ENCODE data around the gene CD81. TPM values are rescaled to one million over a fixed set of nuclear protein-coding genes. Genes with fewer than 3 reads are reported as not detected.
"Not testable (repeated sequence)": the region's sequence is repeated elsewhere in the genome, so short reads cannot be mapped to it uniquely, and the experiment has no call there.

The CD81 gene
- total and polyA plus RNA-seq, 7 donors = 75.9 to 155 (median 112) TPM

DNA sequence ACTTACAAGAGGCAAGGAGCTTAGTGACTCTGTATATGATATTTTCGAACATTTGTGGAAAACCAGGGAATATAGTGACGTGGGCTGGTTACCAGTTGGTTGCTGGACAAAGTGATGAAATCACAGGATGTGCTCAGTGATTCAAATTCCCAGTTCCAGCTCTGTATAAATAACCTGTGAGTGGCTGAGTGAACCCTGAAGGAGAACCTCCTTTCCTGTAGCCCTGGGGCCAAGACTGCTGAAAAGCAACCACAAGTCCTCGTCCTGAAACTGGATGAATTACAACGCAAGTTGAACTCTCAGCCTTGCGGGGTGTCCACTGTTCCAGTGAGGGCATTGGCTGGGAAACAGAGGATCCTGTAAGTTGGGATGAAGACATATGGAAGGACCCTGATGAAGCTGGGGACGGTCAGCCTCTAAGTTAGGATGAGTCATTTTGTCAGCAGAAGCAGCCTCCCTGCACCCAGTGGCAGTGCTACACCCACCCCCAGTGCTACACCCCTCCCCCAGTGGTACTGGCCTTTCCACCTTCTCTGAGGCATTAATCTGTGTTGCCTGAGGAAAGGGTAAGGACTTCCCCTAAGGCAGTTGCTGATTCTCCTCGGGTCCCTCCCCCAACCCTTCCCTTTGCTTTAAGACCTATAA lies 22.0 kb upstream of the CD81 start:
- H3K27ac ChIP-seq = no peak overlapping the region

DNA sequence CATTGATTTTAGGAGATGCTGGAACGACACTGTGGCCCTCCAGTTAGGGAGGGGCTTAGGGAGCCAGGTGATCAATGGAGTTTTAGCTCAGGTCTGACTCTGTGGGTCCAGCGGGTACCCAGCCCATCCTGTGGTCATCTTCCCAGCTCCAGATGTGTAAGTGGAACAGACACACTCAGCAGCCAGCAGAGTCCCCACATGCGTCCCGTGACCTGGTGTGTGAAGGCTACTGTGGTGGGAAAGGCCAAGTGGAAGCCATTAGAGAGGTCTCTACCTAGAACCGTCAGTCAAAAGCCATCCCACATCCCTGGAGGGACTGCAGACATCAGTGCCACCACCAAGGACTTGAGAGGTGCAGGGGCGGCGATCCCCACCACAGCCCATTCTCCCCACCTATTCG lies 19.9 kb upstream of the CD81 start:
- DNase-seq = no peak
- no peak for ATAC-seq
- no peak overlapping the region for H3K27ac ChIP-seq
- intact Hi-C loops (cut with DNase I) = no loop called here
- H3K36me3 ChIP-seq (ENCODE audit: insufficient read depth in 1 of 2, low read depth in 1 of 2) = no peaks in the 10 kb centered on the region
- no peaks in the 10 kb centered on the region for H3K9me3 ChIP-seq
- 75 to 83% (median 82%) methylated on average over 5 to 8 of the region's 8 CpGs for WGBS, 3 donors
- TF ChIP-seq, protein P1, sequence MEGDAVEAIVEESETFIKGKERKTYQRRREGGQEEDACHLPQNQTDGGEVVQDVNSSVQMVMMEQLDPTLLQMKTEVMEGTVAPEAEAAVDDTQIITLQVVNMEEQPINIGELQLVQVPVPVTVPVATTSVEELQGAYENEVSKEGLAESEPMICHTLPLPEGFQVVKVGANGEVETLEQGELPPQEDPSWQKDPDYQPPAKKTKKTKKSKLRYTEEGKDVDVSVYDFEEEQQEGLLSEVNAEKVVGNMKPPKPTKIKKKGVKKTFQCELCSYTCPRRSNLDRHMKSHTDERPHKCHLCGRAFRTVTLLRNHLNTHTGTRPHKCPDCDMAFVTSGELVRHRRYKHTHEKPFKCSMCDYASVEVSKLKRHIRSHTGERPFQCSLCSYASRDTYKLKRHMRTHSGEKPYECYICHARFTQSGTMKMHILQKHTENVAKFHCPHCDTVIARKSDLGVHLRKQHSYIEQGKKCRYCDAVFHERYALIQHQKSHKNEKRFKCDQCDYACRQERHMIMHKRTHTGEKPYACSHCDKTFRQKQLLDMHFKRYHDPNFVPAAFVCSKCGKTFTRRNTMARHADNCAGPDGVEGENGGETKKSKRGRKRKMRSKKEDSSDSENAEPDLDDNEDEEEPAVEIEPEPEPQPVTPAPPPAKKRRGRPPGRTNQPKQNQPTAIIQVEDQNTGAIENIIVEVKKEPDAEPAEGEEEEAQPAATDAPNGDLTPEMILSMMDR (IDR thresholded peaks at IDR 0.05) = no peak
- H3K4me1 ChIP-seq = no peaks in the 10 kb centered on the region
- H3K27me3 ChIP-seq (ENCODE audit: insufficient read depth in 3 of 3, low read length in 2 of 3) = no peaks in the 10 kb centered on the region
- H3K4me3 ChIP-seq = no peak overlapping the region

More for the DNA sequence above, 22.0 kb upstream of the CD81 start:
- Histone ChIP-seq H3K27me3 (ENCODE audit: insufficient read depth in 3 of 3, low read length in 2 of 3) (no peaks in the 10 kb centered on the region), H3K36me3 (ENCODE audit: insufficient read depth in 1 of 2, low read depth in 1 of 2) (no peaks in the 10 kb centered on the region), H3K4me1 (no peaks in the 10 kb centered on the region), H3K9me3 (no peaks in the 10 kb centered on the region), H3K4me3 (no peak overlapping the region)
- intact Hi-C loops (cut with DNase I) = no loop called here
- DNase-seq (no peak), ATAC-seq (no peak)
- TF ChIP-seq, protein P1 (IDR thresholded peaks at IDR 0.05) = no peak
- 74 to 84% (median 84%) methylated on average over 7 of the region's 7 CpGs for WGBS, 3 donors

DNA sequence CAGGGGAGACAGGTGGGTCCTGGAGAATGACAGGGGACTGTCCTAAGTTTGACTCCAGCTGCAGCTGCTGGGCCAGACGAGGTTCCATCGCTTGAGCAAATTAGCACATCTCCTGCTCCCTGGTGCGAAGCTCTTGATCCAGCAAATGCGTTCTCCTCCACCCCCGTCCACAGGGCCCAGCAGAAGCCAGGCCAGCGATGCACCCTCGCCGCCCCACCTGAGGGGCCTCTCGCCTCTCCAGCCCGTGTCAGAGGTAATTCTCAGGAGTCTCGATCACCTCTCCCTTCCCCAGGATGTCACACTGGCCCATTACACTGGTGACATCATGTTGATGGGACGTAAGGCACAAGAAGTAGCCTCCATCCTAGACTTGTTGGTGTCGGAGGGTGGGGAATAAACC lies 19.5 kb upstream of the CD81 start:
- intact Hi-C loops (cut with DNase I); DNase-seq; H3K27me3 ChIP-seq (ENCODE audit: insufficient read depth in 3 of 3, low read length in 2 of 3); H3K36me3 ChIP-seq (ENCODE audit: insufficient read depth in 1 of 2, low read depth in 1 of 2); H3K9me3 ChIP-seq; H3K27ac ChIP-seq; ATAC-seq; H3K4me3 ChIP-seq; H3K4me1 ChIP-seq: not testable (repeated sequence)
- 89 to 93% (median 91%) methylated on average over 13 of the region's 13 CpGs for WGBS, 3 donors

DNA sequence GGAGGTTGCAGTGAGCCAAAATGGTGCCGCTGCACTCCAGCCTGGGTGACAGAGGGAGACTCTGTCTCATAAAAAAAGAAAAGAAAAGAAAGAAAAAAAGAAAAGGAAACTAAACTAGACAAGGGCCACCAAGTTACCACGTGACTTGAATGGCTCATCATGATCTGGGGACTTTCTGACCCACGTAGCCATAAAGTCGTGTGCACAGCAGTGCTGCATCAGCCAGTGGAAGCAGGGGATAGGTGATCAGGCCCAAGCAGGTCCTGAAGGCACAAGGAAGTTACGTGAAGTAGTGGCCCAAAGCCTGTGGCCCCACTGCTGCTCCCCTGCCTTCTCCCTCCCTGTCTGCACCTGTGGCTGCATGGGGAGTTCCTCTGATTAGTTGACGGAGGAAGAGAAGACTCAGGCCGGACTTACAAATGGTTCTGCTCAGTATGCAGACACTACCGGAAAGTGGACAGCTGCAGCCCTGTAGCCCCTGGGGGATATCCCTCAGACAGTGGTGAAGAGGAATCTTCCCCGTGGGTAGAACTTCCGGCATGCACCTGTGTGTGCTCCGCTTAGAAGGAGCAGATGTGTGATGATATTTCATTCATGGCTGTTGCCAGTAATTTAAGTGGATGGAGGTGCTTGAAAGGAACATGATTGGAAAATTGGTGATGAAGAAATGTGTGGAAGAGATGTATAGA lies 18.2 kb upstream of the CD81 start:
- Histone ChIP-seq H3K9me3 (no peaks in the 10 kb centered on the region), H3K27ac (no peak overlapping the region), H3K4me3 (no peak overlapping the region), H3K27me3 (ENCODE audit: insufficient read depth in 3 of 3, low read length in 2 of 3) (no peaks in the 10 kb centered on the region), H3K36me3 (ENCODE audit: insufficient read depth in 1 of 2, low read depth in 1 of 2) (no peaks in the 10 kb centered on the region), H3K4me1 (no peaks in the 10 kb centered on the region)
- TF ChIP-seq, protein P1 (IDR thresholded peaks at IDR 0.05) = no peak
- no peak for ATAC-seq
- DNase-seq = no peak
- intact Hi-C loops (cut with DNase I) = no loop called here
- WGBS, 3 donors = 69 to 80% (median 76%) methylated on average over 11 of the region's 11 CpGs

DNA sequence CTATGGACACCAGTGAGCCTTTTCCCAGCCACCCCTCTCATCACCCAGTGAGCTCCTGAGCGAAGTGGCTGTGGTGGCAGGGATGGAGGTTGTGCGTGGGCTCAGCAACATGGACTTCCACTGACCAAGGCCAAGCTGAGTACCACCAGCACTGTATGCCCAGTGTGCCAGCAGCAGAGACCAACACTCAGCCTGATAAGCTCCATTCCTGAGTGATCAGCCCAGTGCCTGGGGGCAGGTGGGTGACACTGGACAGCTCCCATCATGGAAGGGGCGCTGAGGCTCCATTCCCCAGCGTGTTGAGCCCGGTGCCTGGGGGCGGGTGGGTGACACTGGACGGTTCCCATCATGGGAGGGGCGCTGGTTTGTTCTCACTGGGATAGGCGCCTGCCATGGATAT lies 17.6 kb upstream of the CD81 start:
- ATAC-seq (no peak), DNase-seq (no peak)
- Histone ChIP-seq H3K36me3 (ENCODE audit: insufficient read depth in 1 of 2, low read depth in 1 of 2) (no peaks in the 10 kb centered on the region), H3K9me3 (no peaks in the 10 kb centered on the region), H3K27me3 (ENCODE audit: insufficient read depth in 3 of 3, low read length in 2 of 3) (no peaks in the 10 kb centered on the region), H3K4me1 (no peaks in the 10 kb centered on the region), H3K4me3 (no peak overlapping the region), H3K27ac (no peak overlapping the region)
- intact Hi-C loops (cut with DNase I) = no loop called here
- 90 to 96% (median 90%) methylated on average over 9 of the region's 9 CpGs for whole genome bisulfite sequencing, 3 donors
- TF ChIP-seq, protein P1 (IDR thresholded peaks at IDR 0.05) = no peak
